Mesothelial cell of epicardium (in vitro differentiated cells): ENCODE results near the gene GPR61. TPM values are rescaled to one million over a fixed set of nuclear protein-coding genes. Genes with fewer than 3 reads are reported as not detected.

Source experiments
- DNase-seq, 2 experiments: peaks; one replicate each; pipeline ENCODE4 v3.0.0; 2021; ENCODE audit warnings: low spot score in 2 of 2; ENCODE audit not compliant: unreplicated experiment in 2 of 2
- H3K27ac Mint-ChIP-seq: 2 replicates; pipeline ENCODE4 v1.8.0; 2021; ENCODE audit warnings: mixed read lengths
- H3K27me3 Mint-ChIP-seq: 2 replicates; pipeline ENCODE4 v1.8.0; 2021; ENCODE audit warnings: low read depth, mixed read lengths
- H3K36me3 Mint-ChIP-seq: 2 replicates; pipeline ENCODE4 v1.8.0; 2021; ENCODE audit warnings: mixed read lengths
- H3K4me1 Mint-ChIP-seq: 2 replicates; pipeline ENCODE4 v1.8.0; 2021; ENCODE audit warnings: mixed read lengths
- H3K4me3 Mint-ChIP-seq: 2 replicates; pipeline ENCODE4 v1.8.0; 2021; ENCODE audit warnings: mild to moderate bottlenecking, moderate library complexity, mixed read lengths
- H3K9me3 Mint-ChIP-seq: 2 replicates; pipeline ENCODE4 v1.8.0; 2021; ENCODE audit warnings: mixed read lengths
- total RNA-seq: library from RNA; stranded (reverse); gene quantifications from 3 replicates; pipeline ENCODE4 v1.2.1, GENCODE V29; 2021
- TF ChIP-seq, protein P1 (sequence below): fragments of 200-600 bp; sonication (generic); IDR thresholded peaks from one replicate; pipeline ENCODE4 v1.5.0; 2021; ENCODE audit warnings: antibody characterized with exemption; ENCODE audit not compliant: unreplicated experiment

GPR61 gene
- total RNA-seq, 1 donor from 2014 or later = not detected

DNA sequence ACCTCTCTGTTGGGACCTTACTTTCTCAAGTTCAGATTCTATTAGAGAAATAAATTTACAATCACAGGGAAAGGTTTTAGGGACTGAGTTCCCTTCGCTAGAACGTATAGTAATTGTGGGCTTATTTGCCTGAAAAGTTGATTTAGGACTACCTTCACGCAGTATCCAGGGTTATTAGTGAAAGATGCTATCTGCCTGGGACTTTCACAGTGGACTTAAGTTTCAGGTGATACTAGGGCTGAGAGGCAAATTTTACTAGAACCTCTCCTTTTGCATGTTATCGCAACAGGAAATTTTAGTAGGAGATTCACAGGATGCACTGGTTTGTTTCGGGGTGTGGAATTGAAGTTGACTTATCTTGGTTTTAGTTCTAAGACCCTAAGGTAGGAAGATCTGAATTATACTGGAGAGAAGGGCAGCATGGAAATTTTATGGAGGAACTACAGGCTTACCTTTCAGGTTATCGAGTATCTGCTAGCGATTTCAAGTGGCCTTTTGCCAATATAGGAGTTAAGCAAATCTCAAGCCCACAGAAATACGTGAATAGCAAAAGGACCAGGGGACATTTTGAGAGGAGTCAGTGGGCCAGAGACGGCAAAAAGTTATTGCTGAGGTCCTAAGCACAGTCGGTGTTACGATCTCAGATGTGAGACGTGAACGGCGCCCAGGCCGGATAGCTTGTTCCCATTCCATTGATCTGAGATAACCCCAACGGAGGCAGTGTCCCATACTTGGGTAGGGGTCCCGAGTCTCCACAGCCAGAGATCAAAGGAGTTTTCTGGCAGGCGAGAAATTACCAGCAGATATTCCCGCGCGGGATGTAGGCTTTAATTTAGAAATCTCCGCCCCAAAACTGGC, 8.0 kb downstream of the GPR61 start:
- Mint-ChIP-seq H3K27ac (peak overlapping the region; percentile 100), H3K9me3 (no peaks in the 10 kb centered on the region), H3K4me3 (peak overlapping the region; percentile 97), H3K4me1 (peaks cover 38% of the 10 kb centered on the region), H3K27me3 (peaks cover 6% of the 10 kb centered on the region), H3K36me3 (peaks cover 1% of the 10 kb centered on the region)
- TF ChIP-seq, protein P1, sequence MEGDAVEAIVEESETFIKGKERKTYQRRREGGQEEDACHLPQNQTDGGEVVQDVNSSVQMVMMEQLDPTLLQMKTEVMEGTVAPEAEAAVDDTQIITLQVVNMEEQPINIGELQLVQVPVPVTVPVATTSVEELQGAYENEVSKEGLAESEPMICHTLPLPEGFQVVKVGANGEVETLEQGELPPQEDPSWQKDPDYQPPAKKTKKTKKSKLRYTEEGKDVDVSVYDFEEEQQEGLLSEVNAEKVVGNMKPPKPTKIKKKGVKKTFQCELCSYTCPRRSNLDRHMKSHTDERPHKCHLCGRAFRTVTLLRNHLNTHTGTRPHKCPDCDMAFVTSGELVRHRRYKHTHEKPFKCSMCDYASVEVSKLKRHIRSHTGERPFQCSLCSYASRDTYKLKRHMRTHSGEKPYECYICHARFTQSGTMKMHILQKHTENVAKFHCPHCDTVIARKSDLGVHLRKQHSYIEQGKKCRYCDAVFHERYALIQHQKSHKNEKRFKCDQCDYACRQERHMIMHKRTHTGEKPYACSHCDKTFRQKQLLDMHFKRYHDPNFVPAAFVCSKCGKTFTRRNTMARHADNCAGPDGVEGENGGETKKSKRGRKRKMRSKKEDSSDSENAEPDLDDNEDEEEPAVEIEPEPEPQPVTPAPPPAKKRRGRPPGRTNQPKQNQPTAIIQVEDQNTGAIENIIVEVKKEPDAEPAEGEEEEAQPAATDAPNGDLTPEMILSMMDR = no peak
- DNase-seq = peak in 1 of 2 experiments; percentile 47

DNA sequence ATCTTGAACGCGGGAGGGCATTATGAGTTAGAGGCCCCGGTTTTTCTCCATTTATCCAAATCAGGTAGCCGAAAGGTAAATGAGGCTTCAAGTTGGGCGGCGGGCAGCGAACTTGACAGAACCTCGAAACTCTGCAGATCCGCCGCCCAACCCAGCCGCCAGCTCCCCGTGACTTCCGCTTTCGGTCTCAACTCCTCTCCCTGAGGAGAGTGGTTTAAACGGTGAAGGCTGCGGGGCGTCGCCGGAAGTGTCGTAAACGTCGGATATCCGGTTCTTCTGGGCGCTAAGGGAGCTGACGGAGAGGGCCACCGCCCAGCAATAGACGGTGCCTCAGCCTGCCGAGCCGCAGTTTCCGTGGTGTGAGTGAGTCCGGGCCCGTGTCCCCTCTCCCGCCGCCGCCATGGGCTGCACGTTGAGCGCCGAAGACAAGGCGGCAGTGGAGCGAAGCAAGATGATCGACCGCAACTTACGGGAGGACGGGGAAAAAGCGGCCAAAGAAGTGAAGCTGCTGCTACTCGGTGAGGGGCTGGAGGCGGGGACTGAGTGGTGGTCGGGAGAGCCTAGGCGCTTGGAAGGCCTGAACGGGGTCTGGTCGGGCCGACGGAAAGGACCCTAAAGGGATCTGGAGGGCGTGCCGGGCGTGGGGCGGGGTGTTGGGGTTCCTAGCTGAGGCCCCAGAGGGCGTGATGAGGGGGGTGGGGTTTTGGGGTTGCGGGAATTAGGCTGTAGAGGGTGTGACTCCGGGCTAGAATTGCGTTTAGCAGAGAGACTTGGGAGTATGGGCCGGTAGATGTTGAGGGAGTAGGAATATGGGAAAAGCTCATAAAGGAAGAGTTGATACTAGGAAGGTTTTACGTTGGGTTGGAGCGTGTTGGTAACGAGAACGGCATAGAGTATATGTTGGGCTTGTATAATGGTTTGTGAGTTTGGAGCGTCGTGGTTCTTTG, 8.9 kb downstream of the GPR61 start, which contains the start of gene GNAI3:
GNAI3 (plus strand) TSS at position 295 of the 947 bp plus-strand sequence; CDS start at position 401, 106 bp downstream.
- Mint-ChIP-seq H3K4me3 (peak within 1 kb of the TSS; percentile 97), H3K36me3 (peaks cover 1% of the 10 kb centered on the region), H3K27ac (peak within 1 kb of the TSS; percentile 100), H3K27me3 (peaks cover 3% of the 10 kb centered on the region), H3K9me3 (no peaks in the 10 kb centered on the region), H3K4me1 (peaks cover 38% of the 10 kb centered on the region)
- TF ChIP-seq, protein P1 = no peak
- DNase-seq = peak; percentile 73 to 90

DNA sequence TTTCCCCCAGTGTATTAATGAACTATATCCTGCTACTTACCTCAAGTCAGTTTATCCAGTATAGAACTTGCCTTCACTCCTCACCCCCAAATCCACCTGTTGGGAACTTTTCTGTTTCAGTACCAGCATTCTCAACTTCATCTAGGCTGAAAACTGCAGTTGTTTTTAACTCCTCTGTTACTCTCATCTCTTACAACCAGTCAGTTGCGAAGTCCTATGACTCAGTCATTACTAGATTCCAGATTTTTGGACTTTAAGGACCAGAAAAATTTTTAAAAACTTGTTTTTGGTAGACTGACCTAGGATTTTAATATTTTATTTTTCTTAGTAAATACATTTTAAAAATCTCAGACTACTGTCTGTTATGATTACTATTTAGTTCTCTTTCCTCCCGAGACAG, 16.9 kb downstream of the GPR61 start:
- no peak for DNase-seq
- no peaks in the 10 kb centered on the region for H3K36me3 Mint-ChIP-seq
- no peaks in the 10 kb centered on the region for H3K9me3 Mint-ChIP-seq
- TF ChIP-seq, protein P1 = no peak
- H3K4me3 Mint-ChIP-seq = no peak overlapping the region
- peaks cover 4% of the 10 kb centered on the region for H3K4me1 Mint-ChIP-seq
- no peak overlapping the region for H3K27ac Mint-ChIP-seq
- H3K27me3 Mint-ChIP-seq = no peaks in the 10 kb centered on the region

DNA sequence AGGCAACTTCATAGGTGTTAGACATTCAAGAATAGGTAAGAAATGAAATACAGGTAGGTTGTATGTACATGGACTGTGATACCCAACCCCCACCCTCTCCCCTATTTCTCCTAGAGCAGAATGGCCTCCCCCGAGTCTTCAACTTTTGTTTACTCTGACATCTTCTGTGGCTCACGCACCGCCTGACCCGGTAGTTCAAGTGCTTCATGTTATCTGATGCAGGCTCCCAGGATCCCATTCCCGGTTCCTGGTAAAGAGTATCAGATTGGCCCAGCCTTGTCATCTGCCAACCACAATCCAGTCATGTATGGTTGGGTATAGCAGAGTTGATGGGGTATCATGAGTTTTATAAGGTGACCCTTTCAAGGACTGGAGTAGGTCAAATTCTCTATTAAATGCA, 17.8 kb downstream of the GPR61 start:
- TF ChIP-seq, protein P1 = no peak
- Mint-ChIP-seq H3K9me3 (no peaks in the 10 kb centered on the region), H3K4me3 (no peak overlapping the region), H3K36me3 (no peaks in the 10 kb centered on the region), H3K27me3 (no peaks in the 10 kb centered on the region), H3K4me1 (peaks cover 5% of the 10 kb centered on the region), H3K27ac (no peak overlapping the region)
- DNase-seq = no peak

DNA sequence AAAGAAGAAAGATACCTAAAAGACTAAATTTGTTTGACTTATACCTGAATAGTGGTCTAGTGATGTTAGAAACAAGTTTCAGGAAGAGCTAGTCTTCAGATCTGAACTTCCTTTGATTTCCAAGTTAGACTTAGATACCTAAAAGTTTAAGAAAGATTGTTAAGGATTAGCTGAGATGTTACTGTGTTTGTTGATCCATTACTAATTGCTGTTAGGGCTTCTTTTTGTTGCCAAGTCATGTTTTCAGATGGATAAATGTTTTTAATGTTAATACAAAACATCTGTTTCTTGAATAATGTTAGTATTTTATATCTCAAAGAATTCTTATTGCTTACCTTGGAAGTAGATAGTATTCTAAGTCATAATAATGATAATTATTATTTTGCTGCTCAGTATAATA, 20.3 kb downstream of the GPR61 start:
- Mint-ChIP-seq H3K4me1 (peaks cover 19% of the 10 kb centered on the region), H3K27me3 (no peaks in the 10 kb centered on the region), H3K9me3 (no peaks in the 10 kb centered on the region), H3K36me3 (no peaks in the 10 kb centered on the region), H3K4me3 (no peak overlapping the region), H3K27ac (no peak overlapping the region)
- no peak for DNase-seq
- TF ChIP-seq, protein P1 = no peak
